ENCODE data around the gene PGAM2.

Gene PGAM2

DNA sequence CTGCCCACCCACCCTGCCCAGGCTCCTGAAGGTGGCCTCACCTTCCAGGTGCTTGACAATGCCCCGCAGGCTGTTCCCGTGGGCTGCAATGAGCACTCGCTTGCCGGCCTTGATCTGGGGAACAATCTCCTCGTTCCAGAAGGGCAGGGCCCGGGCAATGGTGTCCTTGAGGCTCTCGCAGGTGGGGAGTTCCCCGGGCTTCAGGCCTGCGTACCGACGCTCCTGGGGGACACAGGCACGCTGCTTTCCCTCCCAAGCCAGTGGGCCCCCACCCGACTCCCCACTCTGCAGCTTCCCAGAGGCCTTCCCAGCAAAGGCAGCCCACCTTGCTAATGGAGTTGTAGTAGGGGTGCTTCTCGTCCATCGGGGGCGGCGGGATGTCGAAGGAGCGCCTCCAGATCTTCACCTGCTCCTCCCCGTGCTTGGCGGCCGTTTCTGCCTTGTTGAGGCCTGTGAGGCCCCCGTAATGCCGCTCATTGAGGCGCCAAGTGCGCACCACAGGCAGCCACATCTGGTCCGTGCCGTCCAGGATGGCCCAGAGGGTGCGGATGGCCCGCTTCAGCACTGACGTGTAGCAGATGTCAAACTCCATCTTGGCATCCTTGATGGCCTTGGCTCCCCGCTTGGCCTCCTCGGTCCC lies 456 bp downstream of the PGAM2 start:
- DNase-seq (ENCODE audit: low spot score) = no peak

DNA sequence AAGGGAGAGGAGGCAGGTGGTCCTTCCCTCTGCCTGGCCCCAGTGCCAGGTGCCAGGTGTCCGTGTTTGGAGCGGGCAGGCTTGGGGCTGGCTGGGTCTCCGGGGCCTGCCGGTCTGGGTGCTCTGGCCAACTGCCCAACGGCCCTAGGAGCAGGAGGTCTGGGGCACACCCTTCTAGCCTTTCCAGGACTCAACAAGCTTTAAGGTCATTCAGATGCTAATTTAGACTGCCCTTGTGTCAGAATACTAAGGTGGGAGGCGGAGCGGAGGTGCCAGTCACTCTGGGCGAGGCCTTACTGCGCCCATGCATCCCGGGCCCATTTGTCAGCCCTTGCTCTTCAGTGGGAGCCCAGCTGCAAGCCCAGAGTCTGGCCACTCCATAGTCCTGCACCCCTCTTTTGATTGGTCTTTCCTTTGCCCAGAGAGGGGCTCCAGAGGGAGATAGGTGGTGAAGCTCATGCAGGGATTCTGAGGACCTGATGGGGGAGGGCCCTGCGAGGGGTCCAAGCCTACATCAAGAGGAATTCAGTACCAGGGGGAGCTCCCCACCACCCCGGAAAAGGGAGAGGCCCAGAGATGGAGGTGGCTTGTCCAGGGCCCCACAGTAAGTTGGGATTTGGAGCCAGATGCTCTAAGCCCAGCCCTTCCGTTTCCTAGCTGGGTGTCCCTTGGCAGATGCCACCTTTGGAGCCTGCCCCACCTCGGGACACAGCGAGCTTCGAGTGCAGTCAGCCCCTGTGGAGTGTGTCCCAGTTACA lies 1.3 kb downstream of the PGAM2 start:
- DNase-seq (ENCODE audit: low spot score) = no peak

DNA sequence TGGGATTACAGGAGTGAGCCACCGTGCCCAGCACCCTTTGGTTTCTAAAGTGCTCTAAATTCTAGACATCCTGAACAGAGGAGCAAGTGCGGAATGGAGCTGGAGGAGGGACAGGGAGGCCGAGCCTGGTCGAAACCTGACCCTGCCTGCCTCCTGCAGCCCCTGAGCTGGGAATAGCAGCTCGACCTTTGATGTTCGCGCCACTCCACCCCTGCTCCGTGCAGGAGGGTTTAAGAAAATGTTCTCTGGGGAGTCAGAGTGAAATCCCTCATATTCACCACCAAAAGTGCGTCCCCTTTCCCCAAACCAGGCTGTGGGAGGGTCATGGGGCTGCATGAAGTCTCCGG lies 1.8 kb downstream of the PGAM2 start:
- no peak for DNase-seq (ENCODE audit: low spot score)

DNA sequence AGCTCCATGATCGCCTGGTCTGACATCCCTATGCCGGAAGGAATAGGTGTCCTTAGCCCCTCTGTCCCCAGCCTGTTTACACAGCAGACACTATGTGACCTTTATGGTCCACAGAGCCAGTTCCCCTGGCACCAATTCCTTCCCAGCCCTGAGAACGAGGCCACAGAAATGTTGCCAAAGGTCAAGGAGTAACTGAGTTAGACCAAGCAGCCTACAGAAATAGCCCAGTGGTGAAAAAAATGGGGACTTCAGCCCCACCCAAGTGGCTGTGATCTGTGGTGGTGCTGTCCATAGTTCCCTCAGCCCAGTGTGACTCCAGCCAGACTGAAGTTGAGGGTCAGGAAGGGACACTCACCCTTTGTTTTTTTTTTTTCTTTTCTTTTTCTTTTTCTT lies 2.5 kb downstream of the PGAM2 start:
- no peak for DNase-seq (ENCODE audit: low spot score)

DNA sequence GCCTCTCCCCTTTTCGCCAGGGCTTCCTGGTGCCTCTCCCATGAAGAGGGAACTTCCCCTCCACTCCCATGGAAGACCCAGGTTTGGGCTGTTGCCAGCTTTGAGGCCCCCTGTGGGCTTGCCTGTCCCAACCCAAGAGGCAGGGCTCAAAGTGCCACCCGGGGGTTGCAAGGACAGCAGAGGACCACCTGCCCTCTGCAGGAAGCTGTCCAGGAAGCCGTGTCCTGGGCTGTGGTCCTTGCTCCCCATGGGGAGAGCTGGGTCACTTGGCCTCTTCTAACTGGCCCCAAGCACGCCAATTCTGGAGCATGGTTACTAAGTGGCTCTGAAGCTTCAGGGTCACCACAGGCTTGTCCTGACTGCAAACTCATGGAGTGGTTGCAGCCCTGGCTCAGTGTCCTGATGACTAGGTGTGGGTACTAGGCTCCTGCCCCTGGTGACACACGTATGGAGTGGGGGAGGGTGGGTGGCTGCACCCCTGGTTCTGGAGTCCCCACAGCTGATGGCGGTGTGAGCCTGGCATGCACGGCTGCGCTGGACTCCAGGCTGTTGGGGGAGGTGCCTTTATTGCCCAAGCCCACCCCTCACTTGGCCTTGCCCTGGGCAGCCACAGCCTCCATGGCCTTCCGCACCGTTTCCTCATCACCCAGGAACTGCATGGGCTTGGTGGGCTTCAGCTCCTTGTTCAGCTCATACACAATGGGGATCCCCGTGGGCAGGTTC lies 3.0 kb downstream of the PGAM2 start:
- DNase-seq (ENCODE audit: low spot score) = no peak

DNA sequence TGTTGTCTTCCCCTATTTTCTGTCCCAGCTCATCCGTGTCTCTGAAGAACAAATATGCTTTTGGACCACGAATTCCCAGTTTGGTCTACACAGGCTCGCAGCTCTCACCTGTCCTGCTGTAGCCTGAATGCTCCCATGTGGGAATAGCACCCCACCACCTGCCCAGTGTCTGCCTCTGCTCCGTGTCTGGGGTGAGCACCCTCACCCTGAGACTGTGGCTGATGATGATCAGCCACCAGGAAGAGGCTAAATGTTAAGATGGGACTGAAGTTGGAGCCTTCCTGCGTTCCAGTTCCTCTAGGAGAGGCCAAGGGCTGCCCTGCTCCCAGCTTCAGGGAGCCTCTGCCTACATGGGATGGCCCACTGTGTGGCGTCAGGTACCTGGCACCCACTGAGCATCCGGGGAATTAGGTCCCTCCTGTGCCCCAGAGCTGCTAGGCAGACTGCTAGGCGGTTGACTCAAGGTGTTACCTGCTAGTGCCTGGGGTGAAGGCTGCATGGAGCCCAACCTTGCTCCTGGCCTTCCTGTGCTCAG lies 3.7 kb downstream of the PGAM2 start:
- DNase-seq (ENCODE audit: low spot score) = no peak

DNA sequence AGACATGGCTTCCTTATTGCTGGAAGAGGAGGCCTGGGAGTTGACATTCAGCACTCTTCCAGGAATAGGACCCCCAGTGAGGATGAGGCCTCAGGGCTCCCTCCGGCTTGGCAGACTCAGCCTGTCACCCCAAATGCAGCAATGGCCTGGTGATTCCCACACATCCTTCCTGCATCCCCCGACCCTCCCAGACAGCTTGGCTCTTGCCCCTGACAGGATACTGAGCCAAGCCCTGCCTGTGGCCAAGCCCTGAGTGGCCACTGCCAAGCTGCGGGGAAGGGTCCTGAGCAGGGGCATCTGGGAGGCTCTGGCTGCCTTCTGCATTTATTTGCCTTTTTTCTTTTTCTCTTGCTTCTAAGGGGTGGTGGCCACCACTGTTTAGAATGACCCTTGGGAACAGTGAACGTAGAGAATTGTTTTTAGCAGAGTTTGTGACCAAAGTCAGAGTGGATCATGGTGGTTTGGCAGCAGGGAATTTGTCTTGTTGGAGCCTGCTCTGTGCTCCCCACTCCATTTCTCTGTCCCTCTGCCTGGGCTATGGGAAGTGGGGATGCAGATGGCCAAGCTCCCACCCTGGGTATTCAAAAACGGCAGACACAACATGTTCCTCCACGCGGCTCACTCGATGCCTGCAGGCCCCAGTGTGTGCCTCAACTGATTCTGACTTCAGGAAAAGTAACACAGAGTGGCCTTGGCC lies 4.3 kb downstream of the PGAM2 start:
- no peak for DNase-seq (ENCODE audit: low spot score)

DNA sequence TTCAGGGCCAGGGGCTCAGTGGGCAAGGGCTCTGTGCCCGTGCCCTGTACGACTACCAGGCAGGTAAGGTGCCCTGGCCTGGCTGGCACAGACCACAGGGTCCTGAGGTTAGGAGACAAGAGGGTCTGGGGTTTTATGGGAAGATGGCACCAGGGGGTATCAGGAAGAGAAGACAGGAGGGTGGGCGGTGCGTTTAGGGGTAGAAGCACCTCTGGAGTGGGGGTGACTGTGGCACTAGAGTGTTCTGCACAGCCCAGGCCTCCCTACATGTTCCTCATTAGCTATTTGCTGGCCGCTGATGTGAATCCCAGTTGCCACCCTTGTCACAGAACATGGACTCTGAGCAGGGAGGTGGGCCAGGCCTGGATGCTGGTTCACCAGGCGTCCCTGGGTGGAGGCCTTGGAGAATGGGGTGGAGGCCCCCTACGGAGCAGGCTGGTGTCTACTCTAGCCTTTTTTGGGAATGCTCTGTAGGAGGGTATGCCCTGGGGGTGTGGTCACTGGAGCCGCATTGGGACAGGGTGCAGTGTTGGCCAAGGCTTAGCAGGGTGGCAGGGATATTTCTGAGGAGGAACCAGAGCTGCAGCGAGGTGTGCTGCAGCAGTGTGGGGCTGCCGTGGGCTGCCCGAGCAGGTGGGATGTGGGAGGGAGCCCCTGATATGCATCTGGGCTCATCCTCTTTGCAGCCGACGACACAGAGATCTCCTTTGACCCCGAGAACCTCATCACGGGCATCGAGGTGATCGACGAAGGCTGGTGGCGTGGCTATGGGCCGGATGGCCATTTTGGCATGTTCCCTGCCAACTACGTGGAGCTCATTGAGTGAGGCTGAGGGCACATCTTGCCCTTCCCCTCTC lies 5.0 kb downstream of the PGAM2 start:
- no peak for DNase-seq (ENCODE audit: low spot score)

DNA sequence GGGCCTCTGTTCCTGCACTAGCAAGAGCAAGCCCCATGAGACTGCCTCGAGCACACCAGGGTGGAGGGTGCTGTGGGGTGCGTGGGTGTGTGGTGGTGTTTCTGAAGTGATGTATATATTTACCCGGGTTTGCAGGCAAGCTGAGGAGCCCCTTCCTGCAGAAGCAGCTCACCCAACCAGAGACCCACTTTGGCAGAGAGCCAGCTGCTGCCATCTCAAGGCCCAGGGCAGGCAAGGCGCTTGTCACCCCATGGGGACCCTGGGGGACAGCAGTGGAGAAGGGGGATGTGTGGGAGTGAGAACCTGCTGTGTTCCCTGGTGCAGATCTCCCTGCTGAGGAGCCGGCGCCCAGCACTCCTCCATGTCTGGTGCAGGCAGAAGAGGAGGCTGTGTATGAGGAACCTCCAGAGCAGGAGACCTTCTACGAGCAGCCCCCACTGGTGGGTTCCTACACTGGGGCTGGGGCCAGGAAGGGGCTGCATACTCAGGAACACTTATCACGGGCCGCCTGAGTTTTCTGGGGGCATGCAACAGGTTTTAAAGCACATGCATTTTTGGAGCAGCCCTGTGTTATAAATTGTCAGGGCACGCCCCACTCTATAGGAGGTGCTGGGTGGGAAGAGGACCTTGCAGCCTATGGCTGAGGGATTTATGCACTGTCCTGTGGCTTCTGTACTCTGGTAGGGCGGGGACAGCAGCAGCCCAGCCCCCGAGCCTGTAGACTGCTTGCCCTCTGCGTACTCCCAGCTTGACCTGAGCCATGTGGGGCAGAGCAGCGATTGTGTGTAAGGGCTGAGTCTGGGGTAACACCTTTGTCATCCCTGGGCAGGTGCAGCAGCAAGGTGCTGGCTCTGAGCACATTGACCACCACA lies 5.9 kb downstream of the PGAM2 start:
- no peak for DNase-seq (ENCODE audit: low spot score)

DNA sequence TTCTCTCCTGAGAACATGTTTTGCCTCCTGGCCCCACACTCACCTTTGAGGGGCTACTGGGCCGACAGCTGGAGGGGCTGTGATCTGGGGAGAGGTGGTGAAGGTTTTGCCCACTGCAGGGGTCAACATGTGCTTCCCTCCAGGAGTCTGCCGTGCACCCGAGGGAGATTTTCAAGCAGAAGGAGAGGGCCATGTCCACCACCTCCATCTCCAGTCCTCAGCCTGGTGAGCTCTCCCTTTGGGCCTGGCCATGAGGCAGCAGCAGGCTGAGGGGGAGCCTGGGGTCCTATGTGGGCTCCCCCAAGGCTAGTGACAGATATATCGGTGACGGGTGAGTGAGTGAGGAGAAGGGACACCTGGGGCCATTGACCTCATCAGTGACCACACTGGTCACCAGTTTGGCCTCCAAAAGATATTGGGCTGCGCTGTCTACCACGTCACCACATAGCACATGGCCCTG lies 6.6 kb downstream of the PGAM2 start:
- DNase-seq (ENCODE audit: low spot score) = no peak

DNA sequence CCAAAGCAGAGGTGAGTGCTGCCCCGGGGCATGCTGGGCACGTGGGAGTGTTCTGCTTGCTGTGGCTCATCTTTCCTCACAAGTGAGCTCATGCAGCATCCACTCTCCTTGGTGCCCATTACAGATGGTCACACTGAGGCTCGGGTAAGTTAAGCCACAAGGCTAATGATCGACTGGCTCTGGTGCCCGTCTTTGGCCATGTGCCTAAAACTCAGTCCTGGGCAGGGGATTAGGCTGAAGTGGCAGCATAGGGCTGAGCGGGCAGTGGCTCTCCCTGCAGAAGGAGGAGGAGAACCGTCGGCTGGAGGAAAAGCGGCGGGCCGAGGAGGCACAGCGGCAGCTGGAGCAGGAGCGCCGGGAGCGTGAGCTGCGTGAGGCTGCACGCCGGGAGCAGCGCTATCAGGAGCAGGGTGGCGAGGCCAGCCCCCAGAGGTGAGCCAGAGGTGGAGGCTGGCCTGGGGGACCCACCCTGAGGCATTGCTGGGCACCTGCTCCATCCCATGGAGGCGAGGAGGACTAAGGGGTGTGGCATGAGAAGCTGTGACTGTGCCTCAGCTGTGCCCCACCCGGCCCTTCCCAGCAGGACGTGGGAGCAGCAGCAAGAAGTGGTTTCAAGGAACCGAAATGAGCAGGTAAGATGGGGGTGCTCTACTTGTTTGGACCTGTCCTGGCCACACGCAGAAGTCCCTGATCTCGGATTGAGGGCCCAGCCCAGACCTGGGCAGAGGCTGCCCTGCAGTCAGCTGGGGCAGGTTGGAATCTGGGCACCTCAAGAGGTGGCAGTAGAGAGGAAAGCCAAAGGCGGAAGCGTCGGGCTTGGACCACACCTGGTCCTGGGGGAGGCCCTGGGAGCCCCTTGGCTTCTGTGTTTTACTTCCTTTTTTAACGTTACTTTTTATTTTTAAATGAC lies 7.3 kb downstream of the PGAM2 start:
- DNase-seq (ENCODE audit: low spot score) = no peak

DNA sequence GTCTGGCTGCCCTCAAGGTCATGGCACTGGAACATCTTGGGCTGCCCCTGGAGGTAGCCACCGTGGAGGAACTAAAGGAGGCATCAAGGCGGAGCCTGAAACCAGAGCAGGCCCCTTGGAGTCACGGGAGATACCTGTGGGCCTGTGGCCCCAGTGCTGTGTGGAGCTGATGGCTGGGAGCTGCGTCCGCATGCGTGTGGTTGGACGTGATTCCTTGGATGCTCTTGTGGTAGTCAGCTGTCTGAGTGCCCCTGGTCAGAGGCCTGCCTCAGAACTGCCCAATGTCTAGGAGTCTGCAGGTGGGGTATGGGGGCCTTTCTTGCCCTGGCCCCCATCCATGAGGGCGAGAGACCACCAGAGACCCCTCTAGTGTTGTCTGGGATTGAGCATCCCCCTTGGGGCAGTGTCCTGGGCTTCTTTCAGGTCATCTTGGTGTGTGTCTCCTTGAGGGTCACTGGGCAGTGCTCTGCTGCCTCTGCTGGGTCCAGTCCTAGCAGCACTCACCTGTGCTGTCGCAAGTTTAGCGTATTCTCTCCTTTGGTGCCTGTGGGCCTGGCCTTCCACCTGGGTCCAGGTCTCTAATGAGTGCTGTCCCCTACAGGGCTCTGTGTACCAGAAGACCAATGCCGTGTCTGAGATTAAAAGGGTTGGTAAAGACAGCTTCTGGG lies 8.1 kb downstream of the PGAM2 start:
- DNase-seq (ENCODE audit: low spot score) = no peak

DNA sequence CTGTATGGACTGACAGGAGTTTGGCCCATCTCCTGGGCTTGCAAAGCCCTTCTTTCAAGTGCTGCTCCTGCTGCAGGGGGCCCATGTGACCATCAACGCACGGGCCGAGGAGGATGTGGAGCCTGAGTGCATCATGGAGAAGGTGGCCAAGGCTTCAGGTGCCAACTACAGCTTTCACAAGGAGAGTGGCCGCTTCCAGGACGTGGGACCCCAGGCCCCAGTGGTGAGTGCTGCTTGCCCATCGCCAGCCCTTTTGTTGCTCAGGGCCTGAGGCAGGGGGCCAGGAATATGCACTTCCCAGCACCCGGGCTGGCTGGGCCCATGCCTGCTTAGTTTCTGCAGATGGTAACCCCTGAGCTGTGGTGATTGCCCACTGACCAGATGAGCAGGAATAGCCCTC lies 8.7 kb downstream of the PGAM2 start:
- no peak for DNase-seq (ENCODE audit: low spot score)

DNA sequence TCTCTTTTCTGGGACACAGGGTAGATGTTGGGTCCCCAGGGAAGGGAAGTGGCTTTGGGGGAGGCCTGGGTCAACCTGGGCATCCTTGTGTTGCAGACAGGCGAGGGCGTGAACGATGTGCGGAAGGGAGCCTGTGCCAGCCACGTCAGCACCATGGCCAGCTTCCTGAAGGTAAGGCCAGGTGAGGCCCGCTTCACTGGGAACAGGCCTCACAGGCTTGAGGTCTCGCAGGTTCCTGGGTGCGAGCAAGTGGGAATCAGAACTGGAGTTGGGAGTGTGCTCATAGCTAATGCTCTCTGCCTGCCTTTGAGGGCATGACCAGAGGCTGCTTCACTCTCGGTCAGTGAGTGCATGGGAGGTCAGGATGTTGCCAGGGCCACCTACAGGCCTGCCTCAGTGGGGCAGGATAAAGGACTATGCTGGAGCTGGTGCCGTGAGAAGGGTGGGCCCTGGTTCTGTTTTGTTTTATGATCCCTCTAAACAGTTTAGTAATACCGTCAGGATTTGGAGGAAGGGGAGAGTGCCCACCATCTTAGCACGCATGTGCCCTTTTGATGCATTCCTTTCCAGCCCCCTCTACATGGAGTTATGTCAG lies 12.5 kb downstream of the PGAM2 start:
- no peak for DNase-seq (ENCODE audit: low spot score)

DNA sequence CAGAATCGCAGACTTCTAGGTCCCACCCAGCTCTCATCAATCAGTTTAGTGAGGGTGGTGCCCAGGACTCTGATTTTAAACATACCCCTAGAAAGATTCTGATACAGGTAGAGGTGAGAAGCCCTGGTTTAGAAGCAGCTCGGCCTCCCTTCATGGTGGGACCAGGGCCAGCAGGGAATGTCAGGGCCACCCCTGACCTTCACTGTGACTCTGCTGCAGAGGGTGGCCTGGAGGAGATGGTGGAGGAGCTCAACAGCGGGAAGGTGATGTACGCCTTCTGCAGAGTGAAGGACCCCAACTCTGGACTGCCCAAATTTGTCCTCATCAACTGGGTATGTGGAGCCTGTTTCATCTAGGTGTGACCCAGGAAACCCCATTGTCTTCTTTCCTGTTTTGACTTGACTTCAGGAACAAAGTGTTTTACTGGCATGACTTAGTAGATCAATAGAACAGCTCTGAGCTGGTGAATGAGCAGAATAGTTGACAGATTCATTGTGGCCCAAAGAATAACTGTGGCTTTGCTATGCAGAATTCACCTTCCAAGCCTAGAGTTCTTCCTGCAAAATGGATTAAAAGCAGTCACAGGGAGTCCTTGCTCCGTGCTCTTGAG lies 13.7 kb downstream of the PGAM2 start:
- DNase-seq (ENCODE audit: low spot score) = no peak

DNA sequence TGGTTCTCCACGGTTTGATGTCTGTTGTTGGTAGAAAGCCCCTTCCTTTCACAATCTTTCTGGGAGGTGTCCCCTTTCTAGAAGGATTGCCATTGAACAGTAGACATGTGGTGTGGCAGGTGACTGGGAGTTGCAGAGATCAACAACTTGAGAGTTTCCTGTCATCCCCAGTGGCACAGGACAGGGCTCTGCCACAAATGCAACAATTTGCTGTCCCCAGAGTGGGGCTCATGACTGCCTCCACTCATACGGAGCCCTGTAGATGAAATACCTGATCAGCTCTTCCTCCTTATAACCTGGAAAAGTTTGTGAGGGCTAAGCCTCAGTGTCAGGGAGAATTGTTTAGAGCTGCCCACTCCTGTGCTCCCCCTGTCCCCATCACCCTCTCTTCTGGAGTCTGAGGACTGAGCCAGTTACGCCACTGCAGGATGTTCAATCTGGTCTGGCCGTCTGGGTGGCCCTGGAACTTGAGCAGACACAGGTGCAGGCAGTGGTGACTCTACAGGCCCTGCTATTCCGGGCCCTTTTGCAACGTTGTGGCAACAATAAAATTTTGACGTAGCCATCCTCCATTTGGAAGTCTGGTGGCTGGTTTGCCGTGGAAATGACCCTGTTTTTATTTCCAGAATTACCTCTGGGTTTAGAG lies 14.3 kb downstream of the PGAM2 start:
- no peak for DNase-seq (ENCODE audit: low spot score)

DNA sequence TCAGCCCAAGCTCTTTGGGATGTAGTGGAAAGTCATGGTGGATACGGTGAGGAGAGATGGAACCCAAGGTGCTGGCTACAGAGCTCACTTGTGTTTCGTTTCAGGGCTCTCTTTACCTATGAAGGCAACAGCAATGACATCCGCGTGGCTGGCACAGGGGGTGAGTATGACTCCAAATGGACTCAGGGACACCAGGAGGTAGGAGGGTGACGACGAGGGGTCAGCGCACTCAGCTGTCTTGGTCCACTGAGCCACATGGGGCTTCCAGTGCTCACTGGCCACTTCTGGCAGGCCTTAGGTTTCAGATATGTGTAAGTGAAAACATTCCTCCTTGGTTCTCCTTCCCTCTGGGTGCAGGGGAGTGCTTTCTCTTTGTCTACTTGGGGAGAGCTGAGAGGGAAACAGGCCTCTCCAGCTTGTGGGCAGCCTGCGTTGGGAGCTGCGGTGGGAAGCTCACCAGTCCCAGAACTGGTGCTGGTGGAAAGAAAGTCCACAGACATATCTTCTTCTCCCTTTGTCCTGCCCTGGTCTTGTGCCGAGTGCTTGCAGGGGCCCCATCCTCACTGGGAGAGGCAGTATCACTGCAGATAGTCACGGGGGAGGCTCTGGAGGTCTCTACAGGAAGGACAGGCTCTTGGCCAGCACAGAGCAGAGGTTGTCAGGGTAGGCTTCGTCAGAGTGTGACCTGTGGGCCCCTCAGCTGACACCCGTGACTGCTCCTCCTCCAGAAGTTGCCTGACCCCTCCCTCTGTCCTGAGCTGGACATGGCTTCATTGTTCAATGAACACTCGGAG lies 15.0 kb downstream of the PGAM2 start:
- no peak for DNase-seq (ENCODE audit: low spot score)
